B cell (primary cell): ENCODE results near the gene EIF2A. TPM values are rescaled to one million over a fixed set of nuclear protein-coding genes. Genes with fewer than 3 reads are reported as not detected.

ENCODE experiments used
- ATAC-seq: fragments of 200-7000 bp; cut with Tn5 transposase; one replicate; pipeline ENCODE4 v1.10.0; 2021; ENCODE audit warnings: low read depth, mild to moderate bottlenecking, moderate number of reproducible peaks, moderate library complexity
- CTCF ChIA-PET: fragments of 350-600 bp; sonication (Branson Sonifier 250); formaldehyde crosslinking; loops from one replicate; lab custom pipeline; 2021; ENCODE audit warnings: antibody characterized with exemption, inconsistent platforms; lab: Charles Lee
- POLR2A ChIA-PET: fragments of 350-600 bp; sonication (Branson Sonifier 250); formaldehyde crosslinking; loops from one replicate; lab custom pipeline; 2021; ENCODE audit warnings: antibody characterized with exemption; lab: Charles Lee
- DNase-seq: peaks from one replicate; pipeline ENCODE4 v3.0.0; 2013
- H2AFZ ChIP-seq: 2 replicates; pipeline ENCODE4 v1.6.1; 2012; ENCODE audit warnings: mild to moderate bottlenecking, low read depth, low read length; ENCODE audit not compliant: insufficient read depth, poor library complexity, severe bottlenecking
- H3K27ac ChIP-seq, 2 donors: 1 replicate in 1 of 2; 2 replicates in 1 of 2; pipeline ENCODE4 v1.5.1; 2012 to 2013; ENCODE audit warnings: low read length in 2 of 2, mild to moderate bottlenecking in 2 of 2, moderate library complexity in 1 of 2
- H3K27me3 ChIP-seq, 4 experiments: fragments of 200-600 bp in 1 of 4; sonication (generic) in 1 of 4; replicated peaks in 1 of 4; 1 replicate in 2 of 4; 2 replicates in 2 of 4; pipeline versions ENCODE4 v1.6.1 to v1.7.0; 2013 to 2016; ENCODE audit warnings: low read length in 3 of 4, mild to moderate bottlenecking in 2 of 4, mixed read lengths in 1 of 4, moderate library complexity in 1 of 4; ENCODE audit not compliant: insufficient read depth in 4 of 4, control insufficient read depth in 3 of 4; ENCODE audit errors: control extremely low read depth in 1 of 4
- H3K36me3 ChIP-seq, 2 experiments: replicated peaks in 1 of 2; 1 replicate in 1 of 2; 2 replicates in 1 of 2; pipeline versions ENCODE4 v1.6.1 to v1.7.1; 2013; ENCODE audit warnings: low read length in 1 of 2; ENCODE audit not compliant: insufficient read depth in 2 of 2, control insufficient read depth in 1 of 2; ENCODE audit errors: control extremely low read depth in 1 of 2, extremely low read depth in 1 of 2
- H3K4me1 ChIP-seq, 2 donors: fragments of 200-600 bp in 1 of 2; sonication (generic) in 1 of 2; 1 replicate in 1 of 2; 2 replicates in 1 of 2; pipeline versions ENCODE4 v1.5.1 to v1.6.1; 2013 to 2017; ENCODE audit warnings: low read length in 2 of 2; ENCODE audit not compliant: control insufficient read depth in 2 of 2, insufficient read depth in 2 of 2
- H3K4me2 ChIP-seq: replicated peaks from 2 replicates; pipeline ENCODE3; 2012; ENCODE audit warnings: mild to moderate bottlenecking, low read depth, low read length; ENCODE audit not compliant: poor library complexity, severe bottlenecking
- H3K4me3 ChIP-seq, 5 experiments: fragments of 200-600 bp in 1 of 5; sonication (generic) in 1 of 5; 1 replicate in 3 of 5; 2 replicates in 2 of 5; pipeline versions ENCODE4 v1.5.1 to v1.7.0; 2011 to 2016; ENCODE audit warnings: low read length in 4 of 5, mild to moderate bottlenecking in 4 of 5, low read depth in 2 of 5, control low read depth in 1 of 5, moderate library complexity in 1 of 5; ENCODE audit not compliant: insufficient read depth in 1 of 5; ENCODE audit errors: control extremely low read depth in 1 of 5, extremely low read depth in 1 of 5
- H3K79me2 ChIP-seq: fragments of 200-600 bp; sonication (generic); one replicate; pipeline ENCODE4 v1.6.0; 2016; ENCODE audit warnings: low read length; ENCODE audit not compliant: control insufficient read depth, insufficient read depth
- H3K9ac ChIP-seq: fragments of 200-600 bp; sonication (generic); 2 replicates; pipeline ENCODE4 v1.6.1; 2017; ENCODE audit warnings: mild to moderate bottlenecking, low read length, moderate library complexity
- H3K9me3 ChIP-seq, 3 donors: one replicate each; pipeline versions ENCODE4 v1.6.1 to v1.7.1; 2013; ENCODE audit warnings: low read length in 2 of 3; ENCODE audit not compliant: control insufficient read depth in 2 of 3, insufficient read depth in 1 of 3; ENCODE audit errors: control extremely low read depth in 1 of 3
- H4K20me1 ChIP-seq: 2 replicates; pipeline ENCODE4 v1.6.0; 2012; ENCODE audit warnings: mild to moderate bottlenecking, low read length; ENCODE audit not compliant: insufficient read depth, control insufficient read depth, poor library complexity, severe bottlenecking
- H3K27ac Mint-ChIP-seq: one replicate; pipeline ENCODE4 v1.8.0; 2021; ENCODE audit warnings: mixed read lengths
- H3K27me3 Mint-ChIP-seq: one replicate; pipeline ENCODE4 v1.8.0; 2021; ENCODE audit warnings: mixed read lengths
- H3K4me1 Mint-ChIP-seq: one replicate; pipeline ENCODE4 v1.8.0; 2021; ENCODE audit warnings: mixed read lengths
- H3K4me3 Mint-ChIP-seq: one replicate; pipeline ENCODE4 v1.8.0; 2021; ENCODE audit warnings: mixed read lengths
- H3K9me3 Mint-ChIP-seq: one replicate; pipeline ENCODE4 v1.8.0; 2022; ENCODE audit warnings: mixed read lengths; ENCODE audit not compliant: insufficient read depth
- CTCF ChIP-seq: fragments of 200-600 bp; IDR thresholded peaks from one replicate; pipeline ENCODE4 v1.8.0; 2022; ENCODE audit warnings: antibody characterized with exemption, mild to moderate bottlenecking
- EZH2 ChIP-seq: IDR thresholded peaks from 2 replicates; pipeline ENCODE4 v1.6.1; 2012; ENCODE audit warnings: borderline replicate concordance, low read depth, mild to moderate bottlenecking, moderate library complexity, low read length; ENCODE audit not compliant: insufficient read depth, poor library complexity, severe bottlenecking
- WGBS: methylation state at CpG from one replicate; pipeline ENCODE4 v1.1.5; 2013; ENCODE audit warnings: missing lambda C conversion rate; ENCODE audit not compliant: insufficient coverage; 5-methylcytosine and 5-hydroxymethylcytosine counted together
- intact Hi-C: fragments of 100-400 bp; cut with micrococcal nuclease; formaldehyde crosslinking; loops from one replicate; pipeline ENCODE4 v1.10.0; 2022
- polyA plus RNA-seq: library from polyadenylated mRNA; depleted of rRNA; stranded (reverse); fragments of >200 nt; gene quantifications from 2 replicates; pipeline ENCODE4 v1.2.3, GENCODE V29; 2012
- total RNA-seq, 2 donors: library from RNA; stranded (reverse); fragments of 120-200 nt in 1 of 2; gene quantifications; 1 replicate in 1 of 2; 2 replicates in 1 of 2; pipeline versions ENCODE4 v1.2.3 to v1.2.4, GENCODE V29; 2013 to 2022

Gene EIF2A
- total and polyA plus RNA-seq, 2 donors (not counting 1 experiment from before 2014, with no cell fraction given): 63.4 to 78.8 TPM

GRCh38 chr3:150577855-150578254, 31.3 kb downstream of the EIF2A start:
- no peaks in the 10 kb centered on the region for H3K27me3 Mint-ChIP-seq
- peaks cover 14% of the 10 kb centered on the region for H3K79me2 ChIP-seq
- H3K27ac Mint-ChIP-seq: no peak overlapping the region
- H2AFZ ChIP-seq: no peak overlapping the region
- no peaks in the 10 kb centered on the region for H3K9me3 ChIP-seq
- H3K4me3 Mint-ChIP-seq: no peak overlapping the region
- H3K36me3 ChIP-seq: peaks cover 24 to 46% of the 10 kb centered on the region in 2 experiments
- H3K27ac ChIP-seq: no peak overlapping the region
- H3K9me3 Mint-ChIP-seq: no peaks in the 10 kb centered on the region
- no CpG with 5 or more reads among the region's 1 CpG for WGBS
- no peaks in the 10 kb centered on the region for H3K27me3 ChIP-seq
- no peak overlapping the region for H3K9ac ChIP-seq
- no peak for DNase-seq
- CTCF ChIA-PET: interaction anchor here (0.8 to 1.7 kb wide), 2 partner anchors 33 to 102 kb away, joined by 3 to 4 read pairs; no protein-coding TSS in a partner anchor
- no peaks in the 10 kb centered on the region for H3K4me1 ChIP-seq
- ATAC-seq: no peak
- POLR2A ChIA-PET: no interaction called here
- H3K4me3 ChIP-seq: no peak overlapping the region
- no peak for TF ChIP-seq CTCF
- TF ChIP-seq EZH2: no peak
- intact Hi-C loops: no loop called here
- peaks cover 7% of the 10 kb centered on the region for H3K4me1 Mint-ChIP-seq
- no peak overlapping the region for H3K4me2 ChIP-seq
- H4K20me1 ChIP-seq: no peaks in the 10 kb centered on the region

DNA sequence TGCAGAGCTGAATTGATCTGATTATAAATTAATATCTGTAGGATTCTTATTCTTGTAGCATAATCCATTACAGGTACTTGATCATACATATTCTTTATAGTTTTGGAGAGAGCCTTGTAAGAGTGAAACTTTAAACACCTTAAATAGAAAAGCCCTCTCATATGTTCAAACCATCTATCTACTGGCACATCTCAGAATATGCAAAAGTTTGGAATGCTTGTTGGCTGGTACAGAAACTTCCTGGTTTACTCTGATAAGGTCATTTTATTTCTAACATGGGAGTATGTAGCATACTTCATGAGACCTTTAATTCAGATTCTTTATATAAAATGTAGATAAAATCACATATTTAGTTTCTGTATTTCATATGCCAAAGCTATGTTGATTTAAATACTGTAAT, 34.6 kb downstream of the EIF2A start:
- TF ChIP-seq EZH2 (no peak), CTCF (no peak)
- no peak overlapping the region for H3K4me3 Mint-ChIP-seq
- Histone ChIP-seq H3K79me2 (peaks cover 14% of the 10 kb centered on the region), H3K36me3 (peaks cover 22 to 51% of the 10 kb centered on the region in 2 experiments), H3K4me1 (no peaks in the 10 kb centered on the region), H3K4me2 (no peak overlapping the region), H3K27ac (no peak overlapping the region), H3K9me3 (no peaks in the 10 kb centered on the region), H3K4me3 (no peak overlapping the region), H4K20me1 (no peaks in the 10 kb centered on the region), H2AFZ (no peak overlapping the region), H3K27me3 (no peaks in the 10 kb centered on the region), H3K9ac (no peak overlapping the region)
- DNase-seq: no peak
- CTCF ChIA-PET: no interaction called here
- intact Hi-C loops: loop anchor here (5.0 kb wide), 1 partner anchor 34 kb away; the partner anchor contains the start of genes EIF2A and SERP1
- no peaks in the 10 kb centered on the region for H3K27me3 Mint-ChIP-seq
- no peaks in the 10 kb centered on the region for H3K9me3 Mint-ChIP-seq
- no peak overlapping the region for H3K27ac Mint-ChIP-seq
- H3K4me1 Mint-ChIP-seq: peaks cover 5% of the 10 kb centered on the region
- POLR2A ChIA-PET: no interaction called here
- ATAC-seq: no peak
